Caco-2 (cell line): Measurements from ENCODE around the gene RAP1GDS1. TPM values are rescaled to one million over a fixed set of nuclear protein-coding genes. Genes with fewer than 3 reads are reported as not detected.
A peak's percentile ranks its signal among the peaks of the same experiment; 100 is the strongest.

Experiments
- BruUV-seq: library from RNA; stranded (reverse); fragments of 400-500 nt; replicated peaks from 2 replicates; lab custom pipeline; 2021; lab: Mats Ljungman, UMichigan
- CTCF ChIA-PET: fragments of 300-600 bp; sonication (Branson Sonifier 250); formaldehyde crosslinking; loops from one replicate; lab custom pipeline; 2022; ENCODE audit warnings: antibody characterized with exemption; lab: Charles Lee
- POLR2A ChIA-PET: fragments of 300-600 bp; sonication (Branson Sonifier 250); formaldehyde crosslinking; loops from one replicate; lab custom pipeline; 2022; ENCODE audit warnings: antibody characterized with exemption; lab: Charles Lee
- DNase-seq, 2 experiments: peaks; one replicate each; pipeline versions ENCODE4 v3.0.0 to v3.0.0-alpha.2; 2020 to 2022
- H3K27me3 ChIP-seq: replicated peaks from 2 replicates; pipeline ENCODE4 v1.6.0; 2011; ENCODE audit warnings: low read length; ENCODE audit not compliant: control insufficient read depth, insufficient read depth
- H3K36me3 ChIP-seq: 2 replicates; pipeline ENCODE4 v1.5.1; 2011; ENCODE audit warnings: low read length; ENCODE audit not compliant: control insufficient read depth, insufficient read depth
- H3K4me1 ChIP-seq: fragments of 250-450 bp; sonication (Bioruptor Pico); 2 replicates; pipeline ENCODE4 v1.5.1; 2020; ENCODE audit warnings: mild to moderate bottlenecking
- H3K4me3 ChIP-seq: 2 replicates; pipeline ENCODE4 v1.5.1; 2011; ENCODE audit warnings: low read depth, mild to moderate bottlenecking, control low read depth, low read length
- H3K9me3 ChIP-seq: fragments of 250-450 bp; sonication (Bioruptor Pico); 2 replicates; pipeline ENCODE4 v1.5.1; 2020; ENCODE audit warnings: mild to moderate bottlenecking, moderate library complexity
- H3K27ac Mint-ChIP-seq: one replicate; pipeline ENCODE4 v1.8.0; 2022; ENCODE audit warnings: mixed read lengths; ENCODE audit not compliant: unreplicated experiment
- H3K27me3 Mint-ChIP-seq: one replicate; pipeline ENCODE4 v1.8.0; 2022; ENCODE audit warnings: mixed read lengths; ENCODE audit not compliant: insufficient read depth, unreplicated experiment
- H3K36me3 Mint-ChIP-seq: one replicate; pipeline ENCODE4 v1.8.0; 2022; ENCODE audit warnings: mild to moderate bottlenecking, mixed read lengths; ENCODE audit not compliant: insufficient read depth, unreplicated experiment
- H3K4me1 Mint-ChIP-seq: one replicate; pipeline ENCODE4 v1.8.0; 2022; ENCODE audit warnings: low read depth, mixed read lengths; ENCODE audit not compliant: unreplicated experiment
- H3K4me3 Mint-ChIP-seq: one replicate; pipeline ENCODE4 v1.8.0; 2022; ENCODE audit warnings: mild to moderate bottlenecking, moderate library complexity, mixed read lengths; ENCODE audit not compliant: unreplicated experiment
- H3K9me3 Mint-ChIP-seq: one replicate; pipeline ENCODE4 v1.8.0; 2022; ENCODE audit warnings: mixed read lengths; ENCODE audit not compliant: unreplicated experiment
- intact Hi-C: fragments of 100-400 bp; cut with micrococcal nuclease; formaldehyde crosslinking; loops from one replicate; pipeline ENCODE4 v1.10.0; 2022; ENCODE audit not compliant: unreplicated experiment
- total RNA-seq: library from RNA; stranded (reverse); gene quantifications from 2 replicates; pipeline ENCODE4 v1.2.3, GENCODE V29; 2022
- TF ChIP-seq, protein P1 (sequence below), 2 experiments: fragments of 200-600 bp in 1 of 2; IDR thresholded peaks; 1 replicate in 1 of 2; 2 replicates in 1 of 2; pipeline versions ENCODE4 v1.5.1 to v1.8.0; 2011 to 2022; ENCODE audit warnings: antibody characterized with exemption in 1 of 2, control low read depth in 1 of 2, inconsistent platforms in 1 of 2, low read depth in 1 of 2, low read length in 1 of 2, mild to moderate bottlenecking in 1 of 2, moderate library complexity in 1 of 2; ENCODE audit not compliant: insufficient read depth in 1 of 2, severe bottlenecking in 1 of 2, unreplicated experiment in 1 of 2

Gene RAP1GDS1
- total RNA-seq, 1 experiment from 2014 or later: 45.5 TPM

GRCh38 chr4:98481167-98481566, 220.0 kb downstream of the RAP1GDS1 start:
- no peaks in the 10 kb centered on the region for H3K9me3 ChIP-seq
- ChIA-PET POLR2A (no interaction called here), CTCF (interaction anchor here (1.1 kb wide), 1 partner anchor 13 kb away, joined by 3 read pairs; no protein-coding TSS in a partner anchor)
- intact Hi-C loops: no loop called here
- H3K27me3 Mint-ChIP-seq: no peaks in the 10 kb centered on the region
- H3K4me3 Mint-ChIP-seq: no peak overlapping the region
- 0 out of 2 replicates have a peak, but pooled peaks cover 11% of the 10 kb centered on the region for H3K4me1 ChIP-seq
- no TSS peak for BruUV-seq
- TF ChIP-seq, protein P1, sequence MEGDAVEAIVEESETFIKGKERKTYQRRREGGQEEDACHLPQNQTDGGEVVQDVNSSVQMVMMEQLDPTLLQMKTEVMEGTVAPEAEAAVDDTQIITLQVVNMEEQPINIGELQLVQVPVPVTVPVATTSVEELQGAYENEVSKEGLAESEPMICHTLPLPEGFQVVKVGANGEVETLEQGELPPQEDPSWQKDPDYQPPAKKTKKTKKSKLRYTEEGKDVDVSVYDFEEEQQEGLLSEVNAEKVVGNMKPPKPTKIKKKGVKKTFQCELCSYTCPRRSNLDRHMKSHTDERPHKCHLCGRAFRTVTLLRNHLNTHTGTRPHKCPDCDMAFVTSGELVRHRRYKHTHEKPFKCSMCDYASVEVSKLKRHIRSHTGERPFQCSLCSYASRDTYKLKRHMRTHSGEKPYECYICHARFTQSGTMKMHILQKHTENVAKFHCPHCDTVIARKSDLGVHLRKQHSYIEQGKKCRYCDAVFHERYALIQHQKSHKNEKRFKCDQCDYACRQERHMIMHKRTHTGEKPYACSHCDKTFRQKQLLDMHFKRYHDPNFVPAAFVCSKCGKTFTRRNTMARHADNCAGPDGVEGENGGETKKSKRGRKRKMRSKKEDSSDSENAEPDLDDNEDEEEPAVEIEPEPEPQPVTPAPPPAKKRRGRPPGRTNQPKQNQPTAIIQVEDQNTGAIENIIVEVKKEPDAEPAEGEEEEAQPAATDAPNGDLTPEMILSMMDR (IDR thresholded peaks at IDR 0.05; ENCODE audit: insufficient read depth in 1 of 2, low read depth in 1 of 2, low read length in 1 of 2, severe bottlenecking in 1 of 2, unreplicated experiment in 1 of 2): no peak
- no peak overlapping the region for H3K4me3 ChIP-seq
- H3K27me3 ChIP-seq: no peaks in the 10 kb centered on the region
- no peaks in the 10 kb centered on the region for H3K36me3 ChIP-seq
- DNase-seq: no peak
- H3K36me3 Mint-ChIP-seq: peaks cover 12% of the 10 kb centered on the region
- H3K9me3 Mint-ChIP-seq: no peaks in the 10 kb centered on the region
- no peak overlapping the region for H3K27ac Mint-ChIP-seq
- peaks cover 14% of the 10 kb centered on the region for H3K4me1 Mint-ChIP-seq

DNA sequence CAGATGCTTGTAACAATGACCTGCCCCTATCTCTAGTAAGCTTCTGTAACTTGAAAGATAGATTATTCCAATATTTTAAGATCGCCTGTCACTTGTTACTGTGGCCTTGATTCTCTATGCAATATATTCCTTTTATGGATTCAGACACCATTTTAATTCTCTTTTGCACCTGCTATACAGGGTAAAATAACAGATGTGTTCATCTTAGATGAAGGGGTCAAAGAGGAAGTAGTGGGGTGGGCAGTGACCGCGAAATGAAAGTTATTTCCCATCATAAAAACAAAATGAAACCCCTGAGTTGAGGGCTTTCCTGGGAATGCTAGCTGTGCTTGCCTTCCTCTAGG, 221.3 kb downstream of the RAP1GDS1 start:
- intact Hi-C loops: no loop called here
- Histone ChIP-seq H3K9me3 (no peaks in the 10 kb centered on the region), H3K36me3 (no peaks in the 10 kb centered on the region), H3K4me1 (0 out of 2 replicates have a peak, but pooled peaks cover 11% of the 10 kb centered on the region), H3K4me3 (no peak overlapping the region), H3K27me3 (no peaks in the 10 kb centered on the region)
- Mint-ChIP-seq H3K36me3 (peaks cover 12% of the 10 kb centered on the region), H3K27ac (no peak overlapping the region), H3K4me1 (peaks cover 14% of the 10 kb centered on the region), H3K27me3 (no peaks in the 10 kb centered on the region), H3K9me3 (no peaks in the 10 kb centered on the region), H3K4me3 (no peak overlapping the region)
- no TSS peak for BruUV-seq
- POLR2A ChIA-PET: no interaction called here
- TF ChIP-seq, protein P1 (IDR thresholded peaks at IDR 0.05; ENCODE audit: insufficient read depth in 1 of 2, low read depth in 1 of 2, low read length in 1 of 2, severe bottlenecking in 1 of 2, unreplicated experiment in 1 of 2): no peak
- CTCF ChIA-PET: no interaction called here
- DNase-seq: no peak

DNA sequence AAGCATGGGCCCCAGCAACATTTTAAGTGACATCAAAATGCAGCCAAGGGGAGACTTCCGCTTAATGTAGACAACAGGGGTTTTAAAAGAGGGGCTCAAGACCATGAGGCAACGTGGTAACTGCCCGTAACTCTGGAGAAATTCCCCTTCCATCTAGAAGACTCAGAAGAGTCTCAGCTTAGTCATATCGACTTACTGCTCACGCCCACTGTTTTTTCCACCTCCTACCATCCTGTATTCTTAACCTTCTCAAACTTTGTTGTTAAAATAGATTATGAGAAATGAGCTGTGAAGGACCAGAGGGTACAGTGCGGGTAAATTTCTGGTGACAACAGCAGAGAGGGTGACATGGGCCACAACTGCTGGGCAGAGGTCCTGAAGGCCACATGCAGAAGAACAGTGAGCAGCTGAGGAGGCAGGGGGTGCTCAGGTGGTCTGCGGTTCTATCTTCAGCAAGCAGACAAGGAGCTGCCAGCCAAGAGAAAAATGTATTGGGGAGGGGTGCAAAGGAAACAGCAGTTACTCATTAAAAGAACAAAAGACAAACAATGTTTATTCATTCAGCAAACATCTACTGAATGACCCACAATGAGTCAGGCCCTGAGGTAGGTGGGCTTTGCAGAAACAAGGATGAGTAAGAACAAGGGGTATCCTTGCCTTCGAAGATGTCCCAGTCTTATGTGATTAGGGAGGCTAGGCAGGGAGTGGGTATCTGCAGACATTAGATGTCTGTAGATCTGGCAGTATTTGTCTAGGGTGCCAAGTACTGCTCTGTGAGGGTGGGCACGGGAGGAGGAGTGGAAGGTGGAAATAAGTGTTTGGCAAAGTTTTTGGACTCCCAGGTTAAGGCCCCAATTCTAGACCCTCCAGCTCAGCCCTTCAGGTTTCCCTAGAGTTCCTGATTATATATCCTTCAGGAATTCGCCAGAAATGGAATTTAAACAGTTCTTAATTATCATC, 221.9 kb downstream of the RAP1GDS1 start:
- Histone ChIP-seq H3K36me3 (no peaks in the 10 kb centered on the region), H3K9me3 (no peaks in the 10 kb centered on the region), H3K27me3 (no peaks in the 10 kb centered on the region), H3K4me3 (no peak overlapping the region), H3K4me1 (0 out of 2 replicates have a peak, but pooled peaks cover 11% of the 10 kb centered on the region)
- intact Hi-C loops: no loop called here
- no peak for DNase-seq
- Mint-ChIP-seq H3K27ac (peak overlapping the region; percentile 13), H3K36me3 (peaks cover 7% of the 10 kb centered on the region), H3K27me3 (no peaks in the 10 kb centered on the region), H3K4me1 (peaks cover 14% of the 10 kb centered on the region), H3K4me3 (no peak overlapping the region), H3K9me3 (no peaks in the 10 kb centered on the region)
- CTCF ChIA-PET: no interaction called here
- no TSS peak for BruUV-seq
- TF ChIP-seq, protein P1 (IDR thresholded peaks at IDR 0.05; ENCODE audit: insufficient read depth in 1 of 2, low read depth in 1 of 2, low read length in 1 of 2, severe bottlenecking in 1 of 2, unreplicated experiment in 1 of 2): no peak
- POLR2A ChIA-PET: no interaction called here
